KMS-11 (cell line): ENCODE data around the gene ZNF629.

Source experiments
- H2AFZ ChIP-seq: fragments of 200-600 bp; sonication (generic); 2 replicates; pipeline ENCODE4 v1.6.1; 2016; ENCODE audit warnings: antibody characterized with exemption, mixed run types, low read depth
- H3K27ac ChIP-seq: fragments of 200-600 bp; sonication (generic); 2 replicates; pipeline ENCODE4 v1.6.1; 2016; ENCODE audit warnings: mild to moderate bottlenecking, mixed run types
- H3K27me3 ChIP-seq: fragments of 200-600 bp; sonication (generic); 2 replicates; pipeline ENCODE4 v1.6.1; 2017; ENCODE audit warnings: mild to moderate bottlenecking, low read depth, mixed run types, moderate library complexity; ENCODE audit not compliant: insufficient read depth
- H3K36me3 ChIP-seq: fragments of 200-600 bp; sonication (generic); 2 replicates; pipeline ENCODE4 v1.6.1; 2017; ENCODE audit warnings: mild to moderate bottlenecking, mixed run types; ENCODE audit not compliant: insufficient read depth
- H3K4me1 ChIP-seq: fragments of 200-600 bp; sonication (generic); 2 replicates; pipeline ENCODE4 v1.6.1; 2016; ENCODE audit warnings: mild to moderate bottlenecking, low read depth, mixed run types; ENCODE audit not compliant: poor library complexity, severe bottlenecking
- H3K4me2 ChIP-seq: fragments of 200-600 bp; sonication (generic); 2 replicates; pipeline ENCODE4 v1.7.0; 2016; ENCODE audit warnings: mild to moderate bottlenecking, mixed run types
- H3K4me3 ChIP-seq: fragments of 200-600 bp; sonication (generic); IDR thresholded peaks from 2 replicates; pipeline ENCODE4 v1.6.1; 2017; ENCODE audit warnings: low read depth, low read length, mixed read lengths; ENCODE audit not compliant: insufficient read depth
- H3K79me2 ChIP-seq: fragments of 200-600 bp; sonication (generic); 2 replicates; pipeline ENCODE4 v1.6.1; 2016; ENCODE audit warnings: low read depth, mixed run types; ENCODE audit not compliant: insufficient read depth
- H3K9ac ChIP-seq: fragments of 200-600 bp; sonication (generic); 2 replicates; pipeline ENCODE4 v1.6.1; 2016; ENCODE audit warnings: mild to moderate bottlenecking, mixed run types
- H4K20me1 ChIP-seq: fragments of 200-600 bp; sonication (generic); 2 replicates; pipeline ENCODE4 v1.6.1; 2016; ENCODE audit warnings: mild to moderate bottlenecking, mixed run types; ENCODE audit not compliant: insufficient read depth
- TF ChIP-seq, protein P1 (sequence below): fragments of 200-600 bp; sonication (generic); conservative IDR thresholded peaks from 2 replicates; pipeline ENCODE4 v1.6.1; 2017; ENCODE audit warnings: low read depth, mild to moderate bottlenecking, antibody characterized with exemption, low read length, moderate library complexity, mixed read lengths

Gene ZNF629

DNA sequence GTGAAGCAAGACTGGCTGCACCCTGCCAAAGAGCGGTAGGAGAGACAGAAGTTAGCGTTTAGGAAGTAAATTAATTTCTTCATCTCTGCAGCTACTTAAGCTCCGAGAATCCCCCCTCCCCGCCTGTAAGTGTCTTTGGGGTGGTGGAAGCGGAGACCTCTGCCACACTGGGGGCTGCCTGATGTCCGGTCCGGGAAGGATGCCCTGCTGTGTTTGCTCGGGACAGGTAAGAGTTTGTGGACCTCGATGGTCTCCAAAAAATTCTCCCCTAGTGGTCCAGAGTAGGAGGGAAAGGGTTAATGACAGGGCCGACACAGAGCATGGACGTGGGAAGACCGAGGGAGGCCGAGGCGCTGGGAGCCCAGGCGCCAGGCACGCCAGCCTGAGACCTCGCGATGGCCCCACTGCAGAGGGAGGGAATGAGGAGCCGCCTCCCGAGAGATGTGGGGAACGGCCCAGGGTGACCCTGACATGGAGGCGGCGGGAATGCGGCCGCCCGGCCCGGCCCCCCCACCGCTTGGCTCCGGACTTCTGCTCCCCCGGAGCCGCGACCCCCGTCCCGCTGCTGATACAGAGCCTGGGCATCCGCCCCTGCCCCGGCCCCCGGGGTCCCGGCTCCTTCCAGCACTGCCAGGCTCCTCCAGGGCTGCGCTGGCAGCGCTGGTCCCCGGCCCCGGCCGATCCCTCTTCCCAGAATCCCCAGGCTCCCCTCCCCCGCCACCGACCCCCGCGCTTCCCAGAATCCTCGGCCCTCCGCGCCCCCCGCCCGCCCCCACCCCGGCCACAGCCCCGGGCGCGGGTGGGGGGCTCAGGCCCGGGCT is 680 bp downstream of the ZNF629 start:
- TF ChIP-seq, protein P1, sequence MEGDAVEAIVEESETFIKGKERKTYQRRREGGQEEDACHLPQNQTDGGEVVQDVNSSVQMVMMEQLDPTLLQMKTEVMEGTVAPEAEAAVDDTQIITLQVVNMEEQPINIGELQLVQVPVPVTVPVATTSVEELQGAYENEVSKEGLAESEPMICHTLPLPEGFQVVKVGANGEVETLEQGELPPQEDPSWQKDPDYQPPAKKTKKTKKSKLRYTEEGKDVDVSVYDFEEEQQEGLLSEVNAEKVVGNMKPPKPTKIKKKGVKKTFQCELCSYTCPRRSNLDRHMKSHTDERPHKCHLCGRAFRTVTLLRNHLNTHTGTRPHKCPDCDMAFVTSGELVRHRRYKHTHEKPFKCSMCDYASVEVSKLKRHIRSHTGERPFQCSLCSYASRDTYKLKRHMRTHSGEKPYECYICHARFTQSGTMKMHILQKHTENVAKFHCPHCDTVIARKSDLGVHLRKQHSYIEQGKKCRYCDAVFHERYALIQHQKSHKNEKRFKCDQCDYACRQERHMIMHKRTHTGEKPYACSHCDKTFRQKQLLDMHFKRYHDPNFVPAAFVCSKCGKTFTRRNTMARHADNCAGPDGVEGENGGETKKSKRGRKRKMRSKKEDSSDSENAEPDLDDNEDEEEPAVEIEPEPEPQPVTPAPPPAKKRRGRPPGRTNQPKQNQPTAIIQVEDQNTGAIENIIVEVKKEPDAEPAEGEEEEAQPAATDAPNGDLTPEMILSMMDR = no peak
- Histone ChIP-seq H2AFZ (peak overlapping the region; percentile 97; the same call in 1 of the 2 replicates), H3K27ac (no peak overlapping the region), H3K4me1 (peaks cover 5% of the 10 kb centered on the region), H3K9ac (peak overlapping the region; percentile 70; the same call in 1 of the 2 replicates), H3K4me3 (no peak overlapping the region), H4K20me1 (no peaks in the 10 kb centered on the region), H3K4me2 (peak overlapping the region; percentile 68), H3K27me3 (peaks cover 3% of the 10 kb centered on the region; the same call in 1 of the 2 replicates), H3K79me2 (no peaks in the 10 kb centered on the region), H3K36me3 (no peaks in the 10 kb centered on the region)

DNA sequence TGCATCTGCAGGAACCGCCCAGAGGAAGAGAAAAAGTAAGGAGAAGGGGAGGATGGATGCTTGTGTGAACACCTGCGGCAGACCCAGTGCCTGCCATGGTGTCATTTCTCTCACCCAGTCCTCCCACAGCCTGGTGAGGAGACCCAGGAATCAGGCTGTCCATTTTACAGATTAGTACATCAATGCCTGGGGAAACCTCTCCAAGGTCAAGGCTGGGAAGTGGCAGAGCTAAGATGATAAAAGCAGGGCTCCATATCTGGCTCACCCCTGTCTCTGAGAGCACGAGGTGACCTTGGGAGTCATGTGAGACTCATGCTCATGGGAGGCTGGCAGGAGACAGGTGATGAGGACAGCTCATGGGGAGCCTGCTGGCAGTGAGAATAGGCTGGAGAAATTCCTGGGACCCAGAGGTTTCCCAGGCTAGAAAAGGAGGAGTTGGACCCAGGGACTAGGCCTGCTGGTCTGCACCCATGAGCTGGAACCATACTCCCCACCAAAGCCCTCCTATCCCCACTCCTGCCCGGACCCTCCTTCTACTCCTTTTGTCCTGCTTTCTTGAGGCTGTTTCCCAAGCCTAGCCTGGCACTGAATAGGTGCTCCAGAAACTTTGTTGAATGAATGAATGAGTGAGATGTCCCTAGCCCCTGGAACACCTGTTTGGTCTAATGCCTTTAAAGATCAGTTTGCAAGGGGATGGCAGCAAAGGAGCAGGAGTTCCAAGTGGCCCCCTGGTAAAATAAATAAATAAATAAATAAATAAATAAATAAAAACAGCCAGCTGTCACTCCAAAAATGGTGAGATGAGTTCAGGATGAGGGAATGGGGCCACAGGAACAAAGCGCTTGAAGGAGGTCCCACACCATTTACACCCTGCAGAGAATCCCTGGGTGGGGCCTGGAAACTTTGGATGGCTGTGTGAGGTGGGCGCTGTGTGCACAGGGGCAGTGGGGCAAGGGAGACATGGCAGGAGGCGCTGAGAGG is 1.6 kb downstream of the ZNF629 start:
- H3K79me2 ChIP-seq = no peaks in the 10 kb centered on the region
- H3K9ac ChIP-seq = no peak overlapping the region
- H3K4me3 ChIP-seq = no peak overlapping the region
- H3K4me2 ChIP-seq = no peak overlapping the region; the same call in 1 of the 2 replicates
- H3K27me3 ChIP-seq = peaks cover 3% of the 10 kb centered on the region; the same call in 1 of the 2 replicates
- H4K20me1 ChIP-seq = no peaks in the 10 kb centered on the region
- TF ChIP-seq, protein P1 = no peak
- H3K27ac ChIP-seq = no peak overlapping the region
- H3K36me3 ChIP-seq = no peaks in the 10 kb centered on the region
- peaks cover 5% of the 10 kb centered on the region for H3K4me1 ChIP-seq
- no peak overlapping the region for H2AFZ ChIP-seq

DNA sequence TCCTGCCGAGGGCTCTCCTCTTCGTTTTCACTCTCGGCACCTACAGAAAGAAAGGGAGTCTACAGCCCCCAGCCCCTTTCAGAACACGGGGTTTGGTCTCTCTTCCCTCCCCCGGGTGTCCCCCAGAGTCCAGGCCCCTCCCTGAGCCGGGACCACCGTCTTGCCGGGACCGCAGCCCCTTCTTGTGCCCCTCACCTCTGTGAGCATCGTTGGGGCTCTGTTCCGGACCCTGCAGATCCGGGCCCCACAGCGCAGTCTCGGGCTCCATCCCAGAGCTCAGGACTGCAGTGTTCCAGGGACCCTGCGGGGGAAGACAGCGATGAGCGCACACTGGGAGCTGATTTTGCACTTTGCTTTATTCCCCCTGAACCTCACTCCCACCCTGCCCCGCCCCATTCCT is 2.8 kb downstream of the ZNF629 start:
- Histone ChIP-seq H3K9ac (no peak overlapping the region), H3K4me1 (peaks cover 5% of the 10 kb centered on the region), H3K79me2 (no peaks in the 10 kb centered on the region), H3K4me2 (no peak overlapping the region), H3K36me3 (no peaks in the 10 kb centered on the region), H2AFZ (no peak overlapping the region), H3K27ac (no peak overlapping the region), H3K27me3 (peaks cover 3% of the 10 kb centered on the region; the same call in 1 of the 2 replicates), H4K20me1 (no peaks in the 10 kb centered on the region), H3K4me3 (no peak overlapping the region)
- TF ChIP-seq, protein P1 = no peak

DNA sequence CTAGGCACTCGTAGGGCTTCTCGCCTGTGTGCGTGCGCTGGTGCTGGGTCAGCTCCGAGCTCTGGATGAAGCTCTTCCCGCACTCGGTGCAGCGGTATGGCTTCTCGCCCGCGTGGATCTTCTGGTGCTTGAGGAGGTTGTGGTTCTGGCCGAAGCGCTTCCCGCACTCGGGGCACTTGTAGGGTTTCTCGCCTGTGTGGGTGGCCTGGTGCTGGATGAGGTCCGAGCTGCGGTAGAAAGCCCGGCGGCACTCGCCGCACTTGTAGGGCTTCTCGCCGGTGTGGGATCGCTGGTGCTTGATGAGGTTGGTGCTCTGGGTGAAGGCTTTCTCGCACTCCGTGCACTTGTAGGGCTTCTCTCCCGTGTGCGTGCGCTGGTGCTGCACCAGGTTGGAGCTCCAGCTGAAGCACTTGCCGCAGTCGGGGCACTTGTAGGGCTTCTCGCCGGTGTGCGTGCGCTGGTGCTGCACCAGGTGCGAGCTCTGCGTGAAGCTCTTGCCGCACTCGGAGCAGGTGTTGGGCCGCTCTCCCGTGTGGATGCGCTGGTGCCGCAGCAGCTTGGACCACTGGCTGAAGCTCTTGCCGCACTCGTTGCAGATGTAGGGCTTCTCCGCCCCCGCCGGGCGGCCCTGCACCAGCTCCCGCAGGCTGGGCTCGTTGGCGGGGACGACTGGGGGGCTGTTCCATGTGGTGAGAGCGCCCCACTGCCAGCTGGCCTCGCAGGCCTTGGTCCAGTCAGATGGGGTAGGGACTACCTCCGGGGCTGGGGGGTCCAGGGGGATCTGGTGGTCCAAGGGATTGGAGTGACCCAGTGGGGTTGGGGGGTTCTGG is 3.5 kb downstream of the ZNF629 start:
- H3K36me3 ChIP-seq = no peaks in the 10 kb centered on the region
- TF ChIP-seq, protein P1 = no peak
- no peak overlapping the region for H2AFZ ChIP-seq
- H3K4me2 ChIP-seq = no peak overlapping the region
- H3K9ac ChIP-seq = no peak overlapping the region
- peaks cover 3% of the 10 kb centered on the region; the same call in 1 of the 2 replicates for H3K27me3 ChIP-seq
- H3K79me2 ChIP-seq = no peaks in the 10 kb centered on the region
- H3K27ac ChIP-seq = no peak overlapping the region
- no peak overlapping the region for H3K4me3 ChIP-seq
- H3K4me1 ChIP-seq = peaks cover 5% of the 10 kb centered on the region
- H4K20me1 ChIP-seq = no peaks in the 10 kb centered on the region
